Lung (tissue), 12 donors: ENCODE measurements around the gene CTCFL. TPM values are rescaled to one million over a fixed set of nuclear protein-coding genes. Genes with fewer than 3 reads are reported as not detected.

Experiments used
- ATAC-seq: fragments of 200-7000 bp; cut with Tn5 transposase; one replicate; pipeline ENCODE4 v1.9.1; 2020; ENCODE audit warnings: moderate number of reproducible peaks; ENCODE audit not compliant: insufficient read depth, low FRiP score
- DNase-seq, 3 donors: peaks; one replicate each; pipeline ENCODE4 v3.0.0-alpha.2; 2013 to 2017
- H3K27ac ChIP-seq, 2 donors: one replicate each; pipeline ENCODE4 v1.5.1; 2013; ENCODE audit warnings: mild to moderate bottlenecking in 2 of 2, moderate library complexity in 2 of 2, control low read depth in 1 of 2, inconsistent platforms in 1 of 2, low read depth in 1 of 2, low read length in 1 of 2
- H3K27me3 ChIP-seq, 3 donors: one replicate each; pipeline ENCODE4 v1.5.1; 2013; ENCODE audit warnings: low read length in 2 of 3; ENCODE audit not compliant: control insufficient read depth in 3 of 3, insufficient read depth in 3 of 3
- H3K36me3 ChIP-seq, 4 donors: one replicate each; pipeline ENCODE4 v1.5.1; 2013; ENCODE audit warnings: low read length in 4 of 4, mild to moderate bottlenecking in 1 of 4, moderate library complexity in 1 of 4; ENCODE audit not compliant: control insufficient read depth in 4 of 4, insufficient read depth in 4 of 4
- H3K4me1 ChIP-seq, 5 donors: one replicate each; pipeline ENCODE4 v1.5.1; 2013; ENCODE audit warnings: low read length in 5 of 5, mild to moderate bottlenecking in 2 of 5, moderate library complexity in 1 of 5; ENCODE audit not compliant: control insufficient read depth in 5 of 5, insufficient read depth in 5 of 5
- H3K4me3 ChIP-seq: one replicate; pipeline ENCODE4 v1.5.1; 2013; ENCODE audit warnings: mild to moderate bottlenecking, control low read depth, moderate library complexity
- H3K9ac ChIP-seq, 2 donors: one replicate each; pipeline ENCODE4 v1.5.1; 2013; ENCODE audit warnings: low read length in 2 of 2, control low read depth in 1 of 2; ENCODE audit not compliant: insufficient read depth in 1 of 2
- H3K9me3 ChIP-seq, 4 donors: one replicate each; pipeline ENCODE4 v1.5.1; 2013; ENCODE audit warnings: low read length in 3 of 4, mild to moderate bottlenecking in 1 of 4, moderate library complexity in 1 of 4; ENCODE audit not compliant: control insufficient read depth in 4 of 4, insufficient read depth in 3 of 4
- WGBS, 2 donors: extraction: QIAGEN DNeasy Blood & Tissue Kit; methylation state at CpG; one replicate each; pipeline ENCODE4 v1.1.7; 2013; 5-methylcytosine and 5-hydroxymethylcytosine counted together
- polyA plus RNA-seq, 2 donors: library from polyadenylated mRNA; stranded (reverse); fragments of 200-250 nt; gene quantifications; one replicate each; pipeline ENCODE4 v1.2.1, GENCODE V29; 2013
- total RNA-seq, 2 donors: library from RNA; depleted of rRNA in 1 of 2; stranded (reverse); fragments of >200 nt in 1 of 2; gene quantifications; one replicate each; pipeline ENCODE4 v1.2.1, GENCODE V29; 2014 to 2021
- TF ChIP-seq, protein P1 (sequence below): IDR thresholded peaks from 2 replicates; pipeline ENCODE4 v1.5.1; 2012; ENCODE audit warnings: mild to moderate bottlenecking; ENCODE audit errors: control extremely low read depth, extremely low read depth
- donor health status: control.
- donor health status: control.
- donor health status: Bipolar disorder and iron deficiency.
- donor health status: healthy.
- donor health status: DM: yes; HTN: yes; CAD: no.

Gene CTCFL
- total and polyA plus RNA-seq, 4 donors: 0.02 TPM; not detected in 3

DNA sequence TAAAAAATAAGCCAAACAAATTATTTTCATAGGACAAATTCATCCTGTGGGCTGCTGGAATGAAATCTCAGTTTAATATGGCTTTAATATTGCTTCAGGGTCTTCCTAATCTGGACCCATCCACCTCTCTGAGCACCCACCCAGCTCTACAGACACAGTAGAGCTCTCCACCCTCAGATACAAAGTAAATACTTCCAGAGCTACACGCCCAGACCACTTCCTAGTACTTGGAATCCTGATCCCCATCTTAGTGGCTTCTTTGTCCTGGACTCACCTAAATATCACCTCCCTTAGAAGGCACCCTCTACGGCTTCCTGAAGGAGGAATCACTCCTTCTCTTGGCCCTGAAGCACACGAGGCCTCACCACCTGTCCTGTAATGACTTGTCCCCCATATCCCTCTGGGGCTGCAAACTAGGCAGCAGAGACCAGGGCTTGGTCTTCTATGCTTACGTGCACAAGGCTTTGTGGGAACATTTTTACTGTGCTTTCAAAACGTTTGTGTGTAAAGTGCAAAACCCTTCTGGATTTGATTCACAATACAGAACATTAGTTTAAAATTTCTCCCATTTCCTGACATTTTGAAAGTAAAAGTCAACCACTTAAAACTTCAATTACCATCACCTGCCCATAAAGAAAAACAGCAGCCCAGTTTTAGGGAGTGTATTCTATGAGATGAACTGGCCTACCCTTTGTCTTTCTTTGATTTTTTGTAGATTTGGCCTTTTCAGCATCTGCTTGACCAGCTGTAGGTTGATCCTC lies 2.4 kb downstream of the CTCFL start:
- ATAC-seq (no peak), DNase-seq (no peak)
- TF ChIP-seq, protein P1, sequence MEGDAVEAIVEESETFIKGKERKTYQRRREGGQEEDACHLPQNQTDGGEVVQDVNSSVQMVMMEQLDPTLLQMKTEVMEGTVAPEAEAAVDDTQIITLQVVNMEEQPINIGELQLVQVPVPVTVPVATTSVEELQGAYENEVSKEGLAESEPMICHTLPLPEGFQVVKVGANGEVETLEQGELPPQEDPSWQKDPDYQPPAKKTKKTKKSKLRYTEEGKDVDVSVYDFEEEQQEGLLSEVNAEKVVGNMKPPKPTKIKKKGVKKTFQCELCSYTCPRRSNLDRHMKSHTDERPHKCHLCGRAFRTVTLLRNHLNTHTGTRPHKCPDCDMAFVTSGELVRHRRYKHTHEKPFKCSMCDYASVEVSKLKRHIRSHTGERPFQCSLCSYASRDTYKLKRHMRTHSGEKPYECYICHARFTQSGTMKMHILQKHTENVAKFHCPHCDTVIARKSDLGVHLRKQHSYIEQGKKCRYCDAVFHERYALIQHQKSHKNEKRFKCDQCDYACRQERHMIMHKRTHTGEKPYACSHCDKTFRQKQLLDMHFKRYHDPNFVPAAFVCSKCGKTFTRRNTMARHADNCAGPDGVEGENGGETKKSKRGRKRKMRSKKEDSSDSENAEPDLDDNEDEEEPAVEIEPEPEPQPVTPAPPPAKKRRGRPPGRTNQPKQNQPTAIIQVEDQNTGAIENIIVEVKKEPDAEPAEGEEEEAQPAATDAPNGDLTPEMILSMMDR: no peak
- H3K27ac ChIP-seq: no peak overlapping the region
- no peak overlapping the region for H3K4me3 ChIP-seq
- no peaks in the 10 kb centered on the region for H3K9me3 ChIP-seq
- H3K27me3 ChIP-seq: no peaks in the 10 kb centered on the region
- WGBS, 2 donors: 57 to 70% methylated on average over 5 of the region's 5 CpGs
- no peak overlapping the region for H3K9ac ChIP-seq
- peaks cover 0 to 3% (median 0%) of the 10 kb centered on the region in 5 donors for H3K4me1 ChIP-seq
- H3K36me3 ChIP-seq: no peaks in the 10 kb centered on the region

DNA sequence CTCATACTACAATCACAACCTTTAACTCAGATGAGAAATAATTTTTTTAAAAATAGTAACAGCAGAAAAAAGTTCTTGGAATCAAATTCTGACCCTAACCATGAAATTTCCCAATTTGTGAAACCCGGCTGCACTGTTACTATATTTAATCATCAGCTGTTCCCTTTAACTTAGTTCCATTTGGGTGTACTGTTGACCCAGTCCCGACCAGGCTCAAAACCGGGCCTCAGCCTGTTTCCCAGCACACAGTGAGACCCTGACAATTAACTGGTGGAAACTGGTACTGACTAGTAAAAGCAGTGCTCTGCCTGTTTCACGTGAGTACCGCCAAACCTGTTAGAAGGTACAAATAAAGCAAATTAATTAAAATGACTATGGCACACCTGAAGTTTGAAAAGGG lies 7.0 kb downstream of the CTCFL start:
- TF ChIP-seq, protein P1: no peak
- Histone ChIP-seq H3K4me1 (peaks cover 0 to 4% (median 0%) of the 10 kb centered on the region in 5 donors), H3K27ac (no peak overlapping the region), H3K27me3 (no peaks in the 10 kb centered on the region), H3K9me3 (no peaks in the 10 kb centered on the region), H3K4me3 (no peak overlapping the region), H3K9ac (no peak overlapping the region), H3K36me3 (no peaks in the 10 kb centered on the region)
- WGBS, 2 donors: 86 to 88% methylated on average over 5 of the region's 5 CpGs
- DNase-seq: no peak
- ATAC-seq: no peak

DNA sequence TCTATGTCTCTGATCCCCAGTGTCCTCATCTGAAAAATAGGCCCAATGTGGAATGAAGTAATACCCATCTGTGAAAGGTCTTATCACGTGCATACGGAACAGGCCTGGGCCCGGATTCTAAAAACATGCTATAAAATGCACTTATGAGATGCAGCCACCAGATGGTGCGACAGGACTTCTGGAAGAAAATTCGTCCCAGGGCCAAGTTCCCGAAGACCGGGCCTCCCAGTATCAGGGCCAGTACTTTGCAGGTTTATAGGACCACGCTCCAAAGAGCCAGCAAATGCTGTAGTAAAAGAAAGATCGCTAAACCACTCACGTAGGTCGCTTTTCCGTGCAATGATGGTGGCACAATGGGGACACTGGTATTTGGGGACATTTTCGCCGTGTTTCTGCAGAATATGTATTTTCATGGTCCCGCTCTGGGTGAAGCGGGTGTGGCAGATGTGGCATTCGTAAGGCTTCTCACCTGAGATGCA lies 10.6 kb downstream of the CTCFL start:
- Histone ChIP-seq H3K27me3 (no peaks in the 10 kb centered on the region), H3K4me3 (no peak overlapping the region), H3K27ac (no peak overlapping the region), H3K36me3 (no peaks in the 10 kb centered on the region), H3K9ac (no peak overlapping the region), H3K9me3 (no peaks in the 10 kb centered on the region), H3K4me1 (peaks cover 0 to 5% (median 0%) of the 10 kb centered on the region in 5 donors)
- DNase-seq (peak; percentile 72 to 85 (median 81)), ATAC-seq (peak; percentile 68)
- WGBS, 2 donors: 42 to 48% methylated on average over 17 of the region's 17 CpGs
- TF ChIP-seq, protein P1: peak; percentile 83
